Parathyroid adenoma (tissue), 2 donors: ENCODE results near the gene OVCA2.
A peak's percentile ranks its signal among the peaks of the same experiment; 100 is the strongest.

Experiments used
- H2AFZ ChIP-seq: fragments of 300-600 bp; sonication (generic); one replicate; pipeline ENCODE4 v1.7.0; 2017; ENCODE audit warnings: antibody characterized with exemption, mild to moderate bottlenecking
- H3K27ac ChIP-seq: fragments of 300-600 bp; sonication (generic); one replicate; pipeline ENCODE4 v1.7.0; 2017
- H3K27me3 ChIP-seq: fragments of 300-600 bp; sonication (generic); one replicate; pipeline ENCODE4 v1.7.0; 2017; ENCODE audit warnings: low read length; ENCODE audit not compliant: control insufficient read depth, insufficient read depth
- H3K36me3 ChIP-seq: fragments of 300-600 bp; sonication (generic); one replicate; pipeline ENCODE4 v1.7.0; 2017; ENCODE audit warnings: low read length; ENCODE audit not compliant: control insufficient read depth, insufficient read depth
- H3K4me1 ChIP-seq: fragments of 300-600 bp; sonication (generic); one replicate; pipeline ENCODE4 v1.7.0; 2017; ENCODE audit warnings: control low read depth
- H3K4me2 ChIP-seq: fragments of 300-600 bp; sonication (generic); one replicate; pipeline ENCODE4 v1.7.0; 2017; ENCODE audit warnings: low read length
- H3K4me3 ChIP-seq: fragments of 300-600 bp; sonication (generic); one replicate; pipeline ENCODE4 v1.7.0; 2017; ENCODE audit warnings: low read depth, low read length
- H3K79me2 ChIP-seq: fragments of 300-600 bp; sonication (generic); one replicate; pipeline ENCODE4 v1.7.0; 2017; ENCODE audit warnings: control low read depth
- H3K9ac ChIP-seq: fragments of 300-600 bp; sonication (generic); one replicate; pipeline ENCODE4 v1.7.0; 2017; ENCODE audit warnings: mild to moderate bottlenecking
- H3K9me3 ChIP-seq: fragments of 300-600 bp; sonication (generic); one replicate; pipeline ENCODE4 v1.7.0; 2017; ENCODE audit warnings: low read length; ENCODE audit not compliant: control insufficient read depth
- TF ChIP-seq, protein P1 (sequence below): fragments of 300-600 bp; sonication (generic); IDR thresholded peaks from one replicate; pipeline ENCODE4 v1.7.0; 2017; ENCODE audit warnings: antibody characterized with exemption, mild to moderate bottlenecking
- donor health status: primary hyperparathyroidism.

Gene OVCA2

DNA sequence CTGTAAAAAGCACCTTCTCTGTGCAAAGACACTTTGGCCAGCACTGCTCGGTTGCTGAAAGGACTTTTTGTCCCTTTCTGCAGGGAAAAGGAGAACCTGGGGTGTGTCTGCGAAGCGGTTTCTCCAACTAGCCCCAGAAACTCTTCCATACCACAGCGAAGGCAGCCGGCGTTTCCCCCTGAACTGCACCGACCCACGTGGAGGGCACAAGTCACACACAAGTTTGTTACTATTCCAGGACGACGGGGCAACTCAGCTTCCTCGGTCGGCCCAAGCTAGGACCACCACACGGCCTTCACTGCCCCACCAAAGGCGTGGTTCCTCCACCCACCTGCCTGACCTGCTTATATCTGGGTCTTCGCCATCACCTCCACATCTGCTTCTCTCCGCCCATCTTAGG is 18.6 kb upstream of the OVCA2 start:
- Histone ChIP-seq H2AFZ (no peak overlapping the region), H3K9ac (no peak overlapping the region), H3K27me3 (no peaks in the 10 kb centered on the region), H3K4me2 (no peak overlapping the region), H3K4me3 (no peak overlapping the region), H3K27ac (no peak overlapping the region), H3K4me1 (no peaks in the 10 kb centered on the region), H3K79me2 (no peaks in the 10 kb centered on the region), H3K36me3 (no peaks in the 10 kb centered on the region), H3K9me3 (no peaks in the 10 kb centered on the region)
- TF ChIP-seq, protein P1, sequence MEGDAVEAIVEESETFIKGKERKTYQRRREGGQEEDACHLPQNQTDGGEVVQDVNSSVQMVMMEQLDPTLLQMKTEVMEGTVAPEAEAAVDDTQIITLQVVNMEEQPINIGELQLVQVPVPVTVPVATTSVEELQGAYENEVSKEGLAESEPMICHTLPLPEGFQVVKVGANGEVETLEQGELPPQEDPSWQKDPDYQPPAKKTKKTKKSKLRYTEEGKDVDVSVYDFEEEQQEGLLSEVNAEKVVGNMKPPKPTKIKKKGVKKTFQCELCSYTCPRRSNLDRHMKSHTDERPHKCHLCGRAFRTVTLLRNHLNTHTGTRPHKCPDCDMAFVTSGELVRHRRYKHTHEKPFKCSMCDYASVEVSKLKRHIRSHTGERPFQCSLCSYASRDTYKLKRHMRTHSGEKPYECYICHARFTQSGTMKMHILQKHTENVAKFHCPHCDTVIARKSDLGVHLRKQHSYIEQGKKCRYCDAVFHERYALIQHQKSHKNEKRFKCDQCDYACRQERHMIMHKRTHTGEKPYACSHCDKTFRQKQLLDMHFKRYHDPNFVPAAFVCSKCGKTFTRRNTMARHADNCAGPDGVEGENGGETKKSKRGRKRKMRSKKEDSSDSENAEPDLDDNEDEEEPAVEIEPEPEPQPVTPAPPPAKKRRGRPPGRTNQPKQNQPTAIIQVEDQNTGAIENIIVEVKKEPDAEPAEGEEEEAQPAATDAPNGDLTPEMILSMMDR, result no peak

DNA sequence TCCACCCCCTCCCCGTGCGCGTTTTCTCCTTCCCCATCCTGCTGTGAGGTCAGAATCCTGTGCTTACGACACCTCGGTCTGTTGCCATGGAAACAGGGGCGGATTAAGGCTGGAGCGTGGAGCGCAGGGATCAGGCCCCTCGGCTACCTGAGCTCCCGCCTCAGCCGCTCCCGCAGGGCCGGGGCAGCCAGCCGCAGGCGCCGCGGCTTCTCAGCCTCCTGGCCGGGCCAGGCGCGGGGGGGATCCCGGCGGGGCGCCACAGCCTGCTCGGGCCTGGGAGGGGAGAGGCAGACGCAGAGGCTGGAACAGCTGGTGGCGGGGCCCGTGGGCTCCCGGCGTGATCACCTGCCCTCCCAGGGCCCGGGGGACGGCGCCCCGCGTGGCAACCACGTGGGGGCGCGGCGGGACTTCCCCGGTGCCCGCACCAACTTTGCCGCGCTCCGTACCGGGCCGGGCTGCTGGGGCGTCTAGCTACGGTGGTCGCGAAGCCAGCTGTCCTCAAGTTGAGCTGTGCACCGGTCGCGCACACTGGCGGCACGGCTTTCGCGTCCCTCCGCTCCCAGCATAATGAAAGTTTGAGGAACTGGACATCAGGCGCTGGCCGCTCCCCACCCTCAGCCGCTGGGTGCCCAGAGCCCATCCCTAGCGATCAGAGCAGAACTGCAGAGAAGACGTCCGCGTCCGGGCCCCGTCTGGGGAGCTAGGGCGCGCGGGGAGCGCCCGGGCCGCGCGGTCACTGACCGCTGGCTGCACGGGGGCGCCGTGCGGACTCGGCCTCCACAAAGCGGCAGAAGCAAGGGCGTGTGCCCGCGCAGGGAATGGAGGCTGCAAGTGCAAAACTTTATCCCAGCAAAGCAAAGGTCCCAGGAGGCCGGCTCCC is 17.9 kb upstream of the OVCA2 start:
- Histone ChIP-seq H3K9ac (no peak overlapping the region), H3K27me3 (no peaks in the 10 kb centered on the region), H2AFZ (peak overlapping the region; percentile 84), H3K4me2 (peak overlapping the region; percentile 83), H3K4me1 (no peaks in the 10 kb centered on the region), H3K9me3 (no peaks in the 10 kb centered on the region), H3K79me2 (no peaks in the 10 kb centered on the region), H3K27ac (no peak overlapping the region), H3K4me3 (peak overlapping the region; percentile 54), H3K36me3 (no peaks in the 10 kb centered on the region)
- TF ChIP-seq, protein P1, result no peak

DNA sequence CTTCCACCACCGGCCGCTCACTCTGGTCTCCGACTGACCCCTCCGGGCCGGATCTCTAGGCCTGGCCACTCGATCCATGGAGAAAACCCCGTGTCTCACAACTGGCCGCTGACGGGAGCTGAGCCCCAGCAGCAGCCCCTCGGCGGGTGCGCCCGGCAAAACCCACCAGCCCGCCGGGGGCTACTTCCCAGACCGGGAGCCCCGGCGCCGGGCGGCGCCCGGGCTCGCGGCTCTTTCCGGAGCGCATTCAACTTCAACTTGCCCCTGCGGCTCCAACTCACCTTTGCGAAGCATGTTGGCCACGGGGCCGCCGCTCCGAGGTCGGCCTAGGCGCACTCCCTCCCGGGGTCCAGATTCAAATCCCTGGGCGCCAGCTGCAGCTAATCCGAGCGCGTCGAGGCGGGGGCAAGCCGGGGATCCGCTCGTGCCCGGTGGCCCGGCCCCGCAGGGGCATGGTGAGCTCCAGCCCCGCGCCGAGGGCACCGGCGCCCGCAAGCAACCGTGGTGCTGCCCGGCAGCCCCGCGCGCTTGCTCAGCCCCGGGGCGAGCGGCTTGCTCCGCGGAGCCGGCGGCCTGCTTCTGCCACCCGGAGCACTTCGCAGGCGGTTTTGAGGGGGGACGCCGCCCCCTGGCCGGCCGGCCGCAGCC is 17.1 kb upstream of the OVCA2 start:
- Histone ChIP-seq H3K79me2 (no peaks in the 10 kb centered on the region), H3K27ac (no peak overlapping the region), H3K9me3 (no peaks in the 10 kb centered on the region), H3K4me3 (peak overlapping the region; percentile 54), H3K27me3 (no peaks in the 10 kb centered on the region), H3K9ac (no peak overlapping the region), H2AFZ (peak overlapping the region; percentile 84), H3K36me3 (no peaks in the 10 kb centered on the region), H3K4me2 (peak overlapping the region; percentile 83), H3K4me1 (no peaks in the 10 kb centered on the region)
- TF ChIP-seq, protein P1, result no peak

DNA sequence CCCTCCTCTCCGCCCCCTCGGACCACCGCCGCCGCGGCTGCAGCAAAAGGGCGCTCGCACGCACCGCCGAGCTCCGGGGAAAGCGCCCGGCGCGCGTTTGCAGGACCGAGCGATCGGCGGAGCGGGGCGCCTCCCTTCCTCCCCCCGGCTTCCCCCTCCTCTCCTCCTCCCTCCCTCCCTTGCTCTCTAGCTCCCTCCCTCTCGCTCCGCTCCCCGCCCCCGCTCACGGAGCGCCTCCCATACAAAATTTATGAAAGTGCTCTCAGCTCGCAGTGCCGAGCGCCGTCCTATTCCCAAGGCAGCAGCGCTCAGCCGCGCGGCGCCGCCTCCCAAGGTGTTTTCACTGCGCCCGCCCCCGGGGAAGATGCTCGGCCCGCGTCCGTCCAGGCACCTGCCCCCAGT is 16.6 kb upstream of the OVCA2 start, which contains the start of gene RTN4RL1:
Gene RTN4RL1, minus strand, starts transcription at position 115 of the 402 bp plus-strand sequence. CDS start 469 bp downstream, outside the sequence.
- Histone ChIP-seq H3K4me1 (no peaks in the 10 kb centered on the region), H3K4me2 (peak within 1 kb of the TSS; percentile 83), H2AFZ (peak within 1 kb of the TSS; percentile 84), H3K4me3 (peak within 1 kb of the TSS; percentile 54), H3K9ac (no peak within 1 kb of the TSS), H3K36me3 (no peaks in the 10 kb centered on the region), H3K27me3 (no peaks in the 10 kb centered on the region), H3K79me2 (no peaks in the 10 kb centered on the region), H3K9me3 (no peaks in the 10 kb centered on the region), H3K27ac (no peak within 1 kb of the TSS)
- TF ChIP-seq, protein P1, result no peak
